CD14-positive monocyte (primary cell): ENCODE data around the gene STMN3. TPM values are rescaled to one million over a fixed set of nuclear protein-coding genes. Genes with fewer than 3 reads are reported as not detected.

Experiments used
- DNase-seq, 3 donors: peaks; one replicate each; pipeline ENCODE4 v3.0.0-alpha.2; 2011 to 2022
- H2AFZ ChIP-seq: 2 replicates; pipeline ENCODE4 v1.6.0; 2012; ENCODE audit warnings: mild to moderate bottlenecking, low read depth, low read length, inconsistent platforms; ENCODE audit not compliant: insufficient read depth, poor library complexity, severe bottlenecking
- H3K27ac ChIP-seq, 2 donors: 1 replicate in 1 of 2; 2 replicates in 1 of 2; pipeline ENCODE4 v1.5.1; 2012 to 2013; ENCODE audit warnings: low read length in 2 of 2, control low read depth in 1 of 2, inconsistent platforms in 1 of 2, low read depth in 1 of 2, mild to moderate bottlenecking in 1 of 2
- H3K27me3 ChIP-seq, 2 donors: one replicate each; pipeline versions ENCODE4 v1.6.0 to v1.6.1; 2011 to 2013; ENCODE audit warnings: low read length in 2 of 2; ENCODE audit not compliant: control insufficient read depth in 2 of 2, insufficient read depth in 2 of 2
- H3K36me3 ChIP-seq, 2 donors: replicated peaks in 1 of 2; 1 replicate in 1 of 2; 2 replicates in 1 of 2; pipeline versions ENCODE4 v1.5.1 to v1.6.1; 2012 to 2013; ENCODE audit warnings: low read length in 2 of 2, control low read depth in 1 of 2, inconsistent platforms in 1 of 2, mild to moderate bottlenecking in 1 of 2; ENCODE audit not compliant: insufficient read depth in 2 of 2, control insufficient read depth in 1 of 2
- H3K4me1 ChIP-seq, 2 donors: 1 replicate in 1 of 2; 2 replicates in 1 of 2; pipeline versions ENCODE4 v1.5.1 to v1.6.1; 2012 to 2013; ENCODE audit warnings: low read length in 2 of 2, control low read depth in 1 of 2, inconsistent platforms in 1 of 2, mild to moderate bottlenecking in 1 of 2, moderate library complexity in 1 of 2; ENCODE audit not compliant: insufficient read depth in 2 of 2, control insufficient read depth in 1 of 2
- H3K4me2 ChIP-seq: replicated peaks from 2 replicates; pipeline ENCODE3; 2012; ENCODE audit warnings: low read length, moderate library complexity, mild to moderate bottlenecking; ENCODE audit not compliant: poor library complexity, severe bottlenecking; ENCODE audit errors: extremely low read depth
- H3K4me3 ChIP-seq, 3 experiments: fragments of 200-600 bp in 1 of 3; sonication (generic) in 1 of 3; replicated peaks in 1 of 3; 1 replicate in 2 of 3; 2 replicates in 1 of 3; pipeline ENCODE4 v1.5.1; 2011 to 2013; ENCODE audit warnings: low read length in 3 of 3, mild to moderate bottlenecking in 3 of 3, control low read depth in 2 of 3, low read depth in 2 of 3, inconsistent platforms in 1 of 3, moderate library complexity in 1 of 3
- H3K79me2 ChIP-seq: 2 replicates; pipeline ENCODE4 v1.6.0; 2012; ENCODE audit warnings: mild to moderate bottlenecking, control low read depth, inconsistent platforms, low read length, moderate library complexity; ENCODE audit not compliant: insufficient read depth
- H3K9ac ChIP-seq: 2 replicates; pipeline ENCODE4 v1.6.0; 2017; ENCODE audit warnings: low read length, mild to moderate bottlenecking; ENCODE audit not compliant: insufficient read depth, poor library complexity, severe bottlenecking
- H3K9me3 ChIP-seq, 2 donors: replicated peaks in 1 of 2; 1 replicate in 1 of 2; 2 replicates in 1 of 2; pipeline versions ENCODE4 v1.5.1 to v1.6.1; 2012 to 2013; ENCODE audit warnings: low read length in 2 of 2, control low read depth in 1 of 2; ENCODE audit not compliant: control insufficient read depth in 1 of 2, insufficient read depth in 1 of 2
- H4K20me1 ChIP-seq: 2 replicates; pipeline ENCODE4 v1.6.0; 2012; ENCODE audit warnings: mild to moderate bottlenecking, low read length, control low read depth, moderate library complexity; ENCODE audit not compliant: insufficient read depth
- H3K27ac Mint-ChIP-seq, 7 donors: one replicate each; pipeline ENCODE4 v1.8.0; 2020; ENCODE audit warnings: mild to moderate bottlenecking in 7 of 7, mixed read lengths in 7 of 7, moderate library complexity in 6 of 7, inconsistent platforms in 2 of 7
- H3K27me3 Mint-ChIP-seq, 3 donors: one replicate each; pipeline ENCODE4 v1.8.0; 2021 to 2022; ENCODE audit warnings: low read depth in 3 of 3, mild to moderate bottlenecking in 3 of 3, mixed read lengths in 3 of 3, moderate library complexity in 3 of 3, inconsistent platforms in 1 of 3
- H3K36me3 Mint-ChIP-seq, 2 donors: one replicate each; pipeline ENCODE4 v1.8.0; 2020; ENCODE audit warnings: mixed read lengths in 2 of 2, inconsistent platforms in 1 of 2, mild to moderate bottlenecking in 1 of 2
- H3K4me1 Mint-ChIP-seq: one replicate; pipeline ENCODE4 v1.8.0; 2020; ENCODE audit warnings: mild to moderate bottlenecking, mixed read lengths
- H3K4me3 Mint-ChIP-seq, 2 donors: one replicate each; pipeline ENCODE4 v1.8.0; 2020; ENCODE audit warnings: mild to moderate bottlenecking in 2 of 2, mixed read lengths in 2 of 2, moderate library complexity in 1 of 2
- H3K9me3 Mint-ChIP-seq, 7 donors: one replicate each; pipeline ENCODE4 v1.8.0; 2020 to 2022; ENCODE audit warnings: mixed read lengths in 7 of 7, mild to moderate bottlenecking in 6 of 7, moderate library complexity in 6 of 7, inconsistent platforms in 2 of 7
- WGBS: methylation state at CpG from one replicate; pipeline ENCODE4 v1.1.5; 2013; ENCODE audit warnings: missing lambda C conversion rate; ENCODE audit not compliant: insufficient coverage; 5-methylcytosine and 5-hydroxymethylcytosine counted together
- intact Hi-C, 2 donors: fragments of 100-400 bp; cut with micrococcal nuclease; formaldehyde crosslinking; loops; one replicate each; pipeline versions ENCODE4 v1.15.0 to v1.15.1; 2023
- polyA plus RNA-seq, 3 donors: library from polyadenylated mRNA; depleted of rRNA in 1 of 3; unstranded in 2 of 3; stranded (reverse) in 1 of 3; fragments of 300-500 nt in 2 of 3; fragments of >200 nt in 1 of 3; fragmentation: Illumina TruSeq in 2 of 3; gene quantifications; 1 replicate in 2 of 3; 2 replicates in 1 of 3; pipeline ENCODE4 v1.2.3, GENCODE V29; 2012 to 2021
- TF ChIP-seq, protein P1 (sequence below): fragments of 200-600 bp; IDR thresholded peaks from one replicate; pipeline ENCODE4 v1.8.0; 2022; ENCODE audit warnings: antibody characterized with exemption, mild to moderate bottlenecking

The STMN3 gene
- polyA plus RNA-seq, 3 donors = 0.10 to 8.1 (median 0.15) TPM

DNA sequence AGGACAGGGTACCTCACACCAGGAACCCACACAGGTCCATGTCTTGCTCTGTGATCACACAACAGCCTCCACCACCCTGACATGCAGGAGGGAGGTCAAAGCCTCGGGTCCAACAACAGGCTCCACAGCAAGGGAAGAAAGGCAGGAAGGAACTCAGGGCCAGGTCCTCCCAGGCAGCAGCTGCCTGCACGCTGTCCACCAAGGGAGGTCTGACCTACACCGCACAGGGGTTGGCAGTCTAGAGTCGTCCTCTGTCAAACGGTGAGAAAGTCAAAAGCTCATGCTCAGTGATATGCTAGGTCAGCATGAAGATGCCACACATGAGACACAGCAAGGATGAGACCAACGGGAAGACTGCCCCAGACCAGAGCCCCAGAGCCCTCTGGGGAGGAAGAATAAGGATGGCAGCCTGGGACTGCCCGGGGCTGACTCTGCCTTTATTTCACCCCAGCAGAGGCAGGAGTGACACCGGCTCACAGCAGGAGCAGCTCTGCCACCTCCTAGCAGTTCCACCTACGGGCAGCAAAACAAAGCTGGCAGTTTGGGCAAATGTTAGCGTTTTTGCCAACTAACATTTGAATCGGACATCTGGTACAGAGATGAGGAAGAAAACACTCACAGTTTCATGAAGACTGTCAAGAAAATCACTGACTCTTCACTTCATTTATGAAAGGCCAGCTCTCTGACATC lies 34.8 kb downstream of the STMN3 start:
- no peak for DNase-seq
- Histone ChIP-seq H3K36me3 (peaks cover 33 to 50% of the 10 kb centered on the region in 2 donors), H3K9me3 (no peaks in the 10 kb centered on the region), H4K20me1 (peaks cover 43% of the 10 kb centered on the region), H3K9ac (no peak overlapping the region), H3K4me1 (peaks cover 5% of the 10 kb centered on the region in 2 donors), H2AFZ (no peak overlapping the region), H3K27ac (no peak overlapping the region), H3K4me3 (no peak overlapping the region), H3K4me2 (no peak overlapping the region), H3K79me2 (peaks cover 54% of the 10 kb centered on the region), H3K27me3 (no peaks in the 10 kb centered on the region)
- peak overlapping the region in 1 of 7 donors; percentile 15 for H3K27ac Mint-ChIP-seq
- TF ChIP-seq, protein P1, sequence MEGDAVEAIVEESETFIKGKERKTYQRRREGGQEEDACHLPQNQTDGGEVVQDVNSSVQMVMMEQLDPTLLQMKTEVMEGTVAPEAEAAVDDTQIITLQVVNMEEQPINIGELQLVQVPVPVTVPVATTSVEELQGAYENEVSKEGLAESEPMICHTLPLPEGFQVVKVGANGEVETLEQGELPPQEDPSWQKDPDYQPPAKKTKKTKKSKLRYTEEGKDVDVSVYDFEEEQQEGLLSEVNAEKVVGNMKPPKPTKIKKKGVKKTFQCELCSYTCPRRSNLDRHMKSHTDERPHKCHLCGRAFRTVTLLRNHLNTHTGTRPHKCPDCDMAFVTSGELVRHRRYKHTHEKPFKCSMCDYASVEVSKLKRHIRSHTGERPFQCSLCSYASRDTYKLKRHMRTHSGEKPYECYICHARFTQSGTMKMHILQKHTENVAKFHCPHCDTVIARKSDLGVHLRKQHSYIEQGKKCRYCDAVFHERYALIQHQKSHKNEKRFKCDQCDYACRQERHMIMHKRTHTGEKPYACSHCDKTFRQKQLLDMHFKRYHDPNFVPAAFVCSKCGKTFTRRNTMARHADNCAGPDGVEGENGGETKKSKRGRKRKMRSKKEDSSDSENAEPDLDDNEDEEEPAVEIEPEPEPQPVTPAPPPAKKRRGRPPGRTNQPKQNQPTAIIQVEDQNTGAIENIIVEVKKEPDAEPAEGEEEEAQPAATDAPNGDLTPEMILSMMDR = no peak
- H3K27me3 Mint-ChIP-seq = peaks cover 0 to 3% (median 2%) of the 10 kb centered on the region in 3 donors
- WGBS = 93% methylated on average over 10 of the region's 11 CpGs
- H3K9me3 Mint-ChIP-seq = peaks cover 0 to 9% (median 6%) of the 10 kb centered on the region in 7 donors
- peaks cover 64 to 85% of the 10 kb centered on the region in 2 donors for H3K36me3 Mint-ChIP-seq
- intact Hi-C loops = no loop called here
- H3K4me3 Mint-ChIP-seq = no peak overlapping the region
- H3K4me1 Mint-ChIP-seq = peaks cover 7% of the 10 kb centered on the region

DNA sequence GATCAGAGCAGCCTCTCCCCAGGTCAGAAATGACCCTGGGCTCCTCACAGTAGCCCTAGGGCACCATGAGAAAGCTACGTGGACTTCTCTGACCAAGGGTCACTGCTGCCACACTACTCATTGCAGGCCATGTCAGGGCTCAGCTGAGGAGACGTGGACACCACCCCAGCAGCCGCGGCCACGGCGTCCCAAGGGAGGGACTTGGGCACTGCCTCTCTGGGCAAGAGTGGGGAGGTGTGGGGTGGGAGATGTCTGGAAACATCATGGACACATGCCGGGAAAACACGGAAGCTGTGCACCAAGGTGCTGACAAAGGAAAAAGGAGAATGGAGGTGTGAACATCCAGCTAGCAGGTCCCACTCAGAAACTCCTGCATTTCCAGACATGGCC lies 35.4 kb downstream of the STMN3 start:
- peaks cover 43% of the 10 kb centered on the region for H4K20me1 ChIP-seq
- H3K79me2 ChIP-seq = peaks cover 48% of the 10 kb centered on the region
- peak overlapping the region in 1 of 7 donors; percentile 15 for H3K27ac Mint-ChIP-seq
- H3K36me3 ChIP-seq = peaks cover 33 to 50% of the 10 kb centered on the region in 2 donors
- no peak overlapping the region for H2AFZ ChIP-seq
- TF ChIP-seq, protein P1 = no peak
- H3K4me1 ChIP-seq = peaks cover 11% of the 10 kb centered on the region in 2 donors
- no peaks in the 10 kb centered on the region for H3K9me3 ChIP-seq
- no peak overlapping the region for H3K27ac ChIP-seq
- H3K4me3 Mint-ChIP-seq = no peak overlapping the region
- no peak overlapping the region for H3K4me2 ChIP-seq
- WGBS = 89% methylated on average over 6 of the region's 8 CpGs
- intact Hi-C loops = no loop called here
- H3K27me3 Mint-ChIP-seq = peaks cover 0 to 6% (median 2%) of the 10 kb centered on the region in 3 donors
- H3K36me3 Mint-ChIP-seq = peaks cover 63 to 84% of the 10 kb centered on the region in 2 donors
- H3K4me1 Mint-ChIP-seq = peaks cover 13% of the 10 kb centered on the region
- no peak for DNase-seq
- H3K9ac ChIP-seq = no peak overlapping the region
- H3K9me3 Mint-ChIP-seq = peaks cover 0 to 9% (median 6%) of the 10 kb centered on the region in 7 donors
- H3K4me3 ChIP-seq = no peak overlapping the region
- no peaks in the 10 kb centered on the region for H3K27me3 ChIP-seq
